ENCODE measurements around the gene COL25A1. TPM values are rescaled to one million over a fixed set of nuclear protein-coding genes. Genes with fewer than 3 reads are reported as not detected.
A peak's percentile ranks its signal among the peaks of the same experiment; 100 is the strongest.

COL25A1 gene
- total RNA-seq, 6 donors from 2014 or later = 0.15 to 0.79 (median 0.27) TPM; not detected in 2

DNA sequence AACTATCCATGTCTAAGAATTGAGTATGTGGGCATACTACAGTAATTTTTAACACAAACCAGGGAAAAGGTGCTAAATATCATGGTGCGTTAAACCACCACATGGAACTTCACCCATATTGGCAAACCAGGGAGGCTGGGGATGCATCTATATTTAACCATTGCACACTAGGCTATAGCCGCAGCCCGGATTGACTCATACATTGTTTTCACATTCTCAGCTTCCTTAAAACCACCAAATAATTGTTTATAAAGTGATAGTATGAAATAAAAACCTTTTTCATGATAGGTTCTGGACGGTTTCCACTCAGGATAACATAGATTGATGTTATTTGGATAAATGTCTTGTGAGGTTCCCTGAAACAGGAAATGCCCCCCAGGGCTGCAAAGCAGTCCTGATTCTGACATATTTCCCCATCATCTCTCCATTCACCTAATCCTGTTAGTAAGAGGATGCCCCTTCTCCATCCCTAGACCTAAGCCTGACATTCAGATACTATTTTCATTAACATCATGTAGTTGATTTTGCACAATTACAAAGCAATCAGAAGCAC, 7.9 kb downstream of the COL25A1 start:
- 74 to 83% methylated on average over 4 of the region's 4 CpGs for whole genome bisulfite sequencing, 2 donors
- no peak for ATAC-seq (ENCODE audit: low FRiP score in 2 of 2)
- TF ChIP-seq EP300 (IDR thresholded peaks at IDR 0.05) = no peak
- TF ChIP-seq, protein P1, sequence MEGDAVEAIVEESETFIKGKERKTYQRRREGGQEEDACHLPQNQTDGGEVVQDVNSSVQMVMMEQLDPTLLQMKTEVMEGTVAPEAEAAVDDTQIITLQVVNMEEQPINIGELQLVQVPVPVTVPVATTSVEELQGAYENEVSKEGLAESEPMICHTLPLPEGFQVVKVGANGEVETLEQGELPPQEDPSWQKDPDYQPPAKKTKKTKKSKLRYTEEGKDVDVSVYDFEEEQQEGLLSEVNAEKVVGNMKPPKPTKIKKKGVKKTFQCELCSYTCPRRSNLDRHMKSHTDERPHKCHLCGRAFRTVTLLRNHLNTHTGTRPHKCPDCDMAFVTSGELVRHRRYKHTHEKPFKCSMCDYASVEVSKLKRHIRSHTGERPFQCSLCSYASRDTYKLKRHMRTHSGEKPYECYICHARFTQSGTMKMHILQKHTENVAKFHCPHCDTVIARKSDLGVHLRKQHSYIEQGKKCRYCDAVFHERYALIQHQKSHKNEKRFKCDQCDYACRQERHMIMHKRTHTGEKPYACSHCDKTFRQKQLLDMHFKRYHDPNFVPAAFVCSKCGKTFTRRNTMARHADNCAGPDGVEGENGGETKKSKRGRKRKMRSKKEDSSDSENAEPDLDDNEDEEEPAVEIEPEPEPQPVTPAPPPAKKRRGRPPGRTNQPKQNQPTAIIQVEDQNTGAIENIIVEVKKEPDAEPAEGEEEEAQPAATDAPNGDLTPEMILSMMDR (IDR thresholded peaks at IDR 0.05) = no peak
- TF ChIP-seq POLR2A (IDR thresholded peaks at IDR 0.05) = no peak
- Histone ChIP-seq H3K27me3 (no peaks in the 10 kb centered on the region), H3K4me3 (no peak overlapping the region), H3K27ac (no peak overlapping the region), H3K36me3 (no peaks in the 10 kb centered on the region), H3K9me3 (no peaks in the 10 kb centered on the region), H3K4me1 (no peaks in the 10 kb centered on the region)
- DNase-seq = no peak

DNA sequence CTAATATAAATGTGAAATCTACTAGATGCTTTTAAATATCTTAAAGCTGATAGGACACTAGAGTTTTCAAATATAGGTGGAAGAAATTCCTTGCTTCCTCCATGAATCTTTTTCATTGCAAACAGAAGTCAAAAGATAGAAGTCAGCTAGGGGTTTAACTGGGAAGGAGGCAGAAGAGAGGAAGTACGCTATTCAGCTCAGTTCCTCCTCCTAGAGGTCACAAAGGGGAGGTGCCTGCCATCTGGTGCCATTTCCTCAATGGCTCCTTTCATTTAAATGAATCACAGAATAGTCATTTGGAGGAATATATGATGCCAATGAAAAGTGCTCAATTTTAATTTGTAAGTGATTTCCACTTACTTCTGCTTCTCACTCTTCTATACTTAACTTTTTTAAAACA, 8.5 kb downstream of the COL25A1 start:
- ATAC-seq (ENCODE audit: low FRiP score in 2 of 2) (peak in 1 of 2 donors; percentile 74), DNase-seq (no peak)
- WGBS, 2 donors = 42 to 70% methylated on average over 1 of the region's 1 CpG
- Histone ChIP-seq H3K4me3 (no peak overlapping the region), H3K36me3 (no peaks in the 10 kb centered on the region), H3K9me3 (no peaks in the 10 kb centered on the region), H3K4me1 (no peaks in the 10 kb centered on the region), H3K27ac (no peak overlapping the region), H3K27me3 (no peaks in the 10 kb centered on the region)
- TF ChIP-seq EP300 (IDR thresholded peaks at IDR 0.05) (no peak), POLR2A (IDR thresholded peaks at IDR 0.05) (no peak)
- TF ChIP-seq, protein P1 (IDR thresholded peaks at IDR 0.05) = peak in 4 of 6 experiments; percentile 16 to 22 (median 17)

DNA sequence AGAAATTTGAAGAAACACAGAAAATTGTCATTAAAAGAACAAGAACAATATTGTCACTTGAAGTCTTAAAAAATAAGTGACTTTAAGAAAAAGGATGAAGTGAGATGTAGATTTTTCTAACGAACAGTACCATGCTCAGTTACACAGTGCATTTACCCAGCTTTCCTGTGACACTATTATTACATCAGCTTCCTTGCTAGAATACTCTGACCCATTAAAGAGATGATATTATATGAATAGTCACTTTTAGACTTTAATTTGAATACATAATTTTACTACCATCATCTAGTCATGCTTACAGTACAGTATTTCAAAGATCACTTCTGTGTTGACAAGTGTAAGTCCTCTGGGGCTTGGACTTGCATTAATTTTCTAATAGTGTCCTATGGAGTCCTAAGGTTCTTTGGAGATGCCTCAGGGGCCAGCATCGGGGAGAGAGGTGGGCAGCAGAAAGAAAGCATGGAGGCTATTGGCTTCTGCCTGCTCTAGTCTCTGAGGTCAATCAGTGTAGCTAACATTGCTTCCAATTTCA, 10.7 kb downstream of the COL25A1 start:
- Histone ChIP-seq H3K36me3 (no peaks in the 10 kb centered on the region), H3K4me1 (no peaks in the 10 kb centered on the region), H3K4me3 (no peak overlapping the region), H3K9me3 (no peaks in the 10 kb centered on the region), H3K27me3 (no peaks in the 10 kb centered on the region), H3K27ac (no peak overlapping the region)
- WGBS, 2 donors = 89 to 91% methylated on average over 2 of the region's 2 CpGs
- no peak for DNase-seq
- TF ChIP-seq EP300 (IDR thresholded peaks at IDR 0.05) (no peak), POLR2A (IDR thresholded peaks at IDR 0.05) (no peak), POLR2AphosphoS5 (IDR thresholded peaks at IDR 0.05) (no peak)
- TF ChIP-seq, protein P1 (IDR thresholded peaks at IDR 0.05) = no peak
- no peak for ATAC-seq (ENCODE audit: low FRiP score in 2 of 2)

DNA sequence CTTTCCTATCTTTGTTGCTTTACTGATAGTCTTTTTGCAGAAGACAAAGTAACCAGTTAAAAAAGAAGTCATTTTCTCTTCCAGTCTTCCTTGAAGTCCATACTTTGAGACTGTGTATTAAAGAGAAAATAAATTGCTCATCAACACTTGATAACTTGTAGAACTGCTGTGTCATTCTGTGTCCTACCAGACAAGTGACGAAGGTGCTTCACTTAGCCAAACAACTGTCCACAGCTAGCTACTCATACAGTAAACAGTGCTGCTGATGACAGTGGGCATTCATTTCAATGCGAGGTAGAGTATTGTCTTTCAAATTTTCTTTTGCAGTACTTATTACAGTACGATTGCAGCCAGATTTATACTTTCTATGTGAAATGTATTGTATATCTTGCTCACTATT, 11.5 kb downstream of the COL25A1 start:
- 91% methylated on average over 3 of the region's 3 CpGs for WGBS, 2 donors
- no peaks in the 10 kb centered on the region for H3K9me3 ChIP-seq
- H3K4me3 ChIP-seq = no peak overlapping the region
- DNase-seq (no peak), ATAC-seq (ENCODE audit: low FRiP score in 2 of 2) (no peak)
- no peaks in the 10 kb centered on the region for H3K36me3 ChIP-seq
- no peaks in the 10 kb centered on the region for H3K27me3 ChIP-seq
- H3K4me1 ChIP-seq = no peaks in the 10 kb centered on the region
- TF ChIP-seq POLR2AphosphoS5 (IDR thresholded peaks at IDR 0.05) = no peak
- no peak for TF ChIP-seq POLR2A (IDR thresholded peaks at IDR 0.05)
- TF ChIP-seq, protein P1 (IDR thresholded peaks at IDR 0.05) = no peak
- TF ChIP-seq EP300 (IDR thresholded peaks at IDR 0.05) = no peak
- no peak overlapping the region for H3K27ac ChIP-seq

DNA sequence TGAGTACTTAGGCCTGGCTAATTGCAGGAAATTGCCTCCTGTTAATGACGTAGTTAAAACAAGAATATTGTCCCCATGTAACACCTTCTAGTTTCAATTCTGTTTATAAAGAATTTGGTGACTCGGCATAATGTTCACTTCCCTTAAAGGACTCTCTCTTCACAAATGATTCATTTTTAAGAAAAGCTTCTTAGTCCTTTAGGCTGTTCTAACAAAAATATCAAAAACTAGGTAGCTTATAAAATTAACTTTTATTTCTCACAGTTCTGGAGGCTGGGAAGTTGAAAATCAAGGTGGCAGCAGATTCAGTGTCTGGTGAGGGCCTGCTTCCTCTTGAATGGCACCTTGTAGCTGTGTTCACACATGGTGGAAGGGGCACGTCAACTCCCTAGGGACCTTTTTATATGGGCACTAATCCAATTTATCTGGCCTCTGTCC, 23.8 kb downstream of the COL25A1 start:
- Histone ChIP-seq H3K27ac (no peak overlapping the region), H3K4me1 (no peaks in the 10 kb centered on the region), H3K36me3 (no peaks in the 10 kb centered on the region), H3K27me3 (no peaks in the 10 kb centered on the region), H3K4me3 (no peak overlapping the region), H3K9me3 (no peaks in the 10 kb centered on the region)
- WGBS, 2 donors = 58 to 68% methylated on average over 3 of the region's 3 CpGs
- no peak for DNase-seq
- no peak for ATAC-seq (ENCODE audit: low FRiP score in 2 of 2)
- TF ChIP-seq, protein P1 (IDR thresholded peaks at IDR 0.05) = no peak
- TF ChIP-seq POLR2AphosphoS5 (IDR thresholded peaks at IDR 0.05) (no peak), POLR2A (IDR thresholded peaks at IDR 0.05) (no peak), EP300 (IDR thresholded peaks at IDR 0.05) (no peak)

Measured in upper lobe of left lung (tissue), 6 donors.